Globus pallidus (tissue), 1 donor: ENCODE results near the gene ZNF557.
A peak's percentile ranks its signal among the peaks of the same experiment; 100 is the strongest.
"Not testable (repeated sequence)": the region's sequence is repeated elsewhere in the genome, so short reads cannot be mapped to it uniquely, and the experiment has no call there.

Experiments
- DNase-seq: peaks from one replicate; pipeline ENCODE4 v3.0.0-alpha.2; 2015; ENCODE audit warnings: low spot score

ZNF557 gene

GRCh38 chr19:7069042-7069903 is at the start of gene ZNF557:
ZNF557 (plus strand) TSS chr19:7069703; CDS start chr19:7075075, 5,372 bp downstream.
- DNase-seq: peak; percentile 98

GRCh38 chr19:7021331-7021730 is 48.2 kb upstream of the ZNF557 start, which contains the start of gene MBD3L2B:
MBD3L2B (minus strand) TSS chr19:7021431; CDS start chr19:7021397, 34 bp downstream.
- not testable (repeated sequence) for DNase-seq

GRCh38 chr19:7028790-7029189 is 40.7 kb upstream of the ZNF557 start:
- not testable (repeated sequence) for DNase-seq

GRCh38 chr19:7030278-7030677 is 39.2 kb upstream of the ZNF557 start, which contains the start of gene MBD3L5:
MBD3L5 (plus strand) TSS chr19:7030578; CDS start chr19:7030612, 34 bp downstream.
- not testable (repeated sequence) for DNase-seq

- DNase-seq: not testable (repeated sequence)
These were observed 29.4 kb upstream of the ZNF557 start, which contains the start of gene MBD3L4 for GRCh38 chr19:7040079-7040478. MBD3L4 (minus strand) TSS chr19:7040179; CDS start chr19:7040144, 35 bp downstream.

GRCh38 chr19:7041563-7041962 is 27.9 kb upstream of the ZNF557 start:
- not testable (repeated sequence) for DNase-seq

GRCh38 chr19:7049021-7049420 is 20.5 kb upstream of the ZNF557 start, which contains the start of gene MBD3L2:
MBD3L2 (plus strand) TSS chr19:7049321; CDS start chr19:7049374, 53 bp downstream.
- not testable (repeated sequence) for DNase-seq

- DNase-seq: not testable (repeated sequence)
These were observed 18.1 kb upstream of the ZNF557 start for GRCh38 chr19:7051421-7051820.

- not testable (repeated sequence) for DNase-seq
These were observed 16.6 kb upstream of the ZNF557 start for GRCh38 chr19:7052896-7053295.

- not testable (repeated sequence) for DNase-seq
These were observed 14.7 kb upstream of the ZNF557 start for GRCh38 chr19:7054635-7055368.

GRCh38 chr19:7055679-7056078 is 13.8 kb upstream of the ZNF557 start:
- not testable (repeated sequence) for DNase-seq

- not testable (repeated sequence) for DNase-seq
These were observed 13.1 kb upstream of the ZNF557 start for GRCh38 chr19:7056371-7056770.

GRCh38 chr19:7058576-7058975 is 10.9 kb upstream of the ZNF557 start, which contains the start of gene MBD3L3:
MBD3L3 (minus strand) TSS chr19:7058676; CDS start chr19:7058605, 71 bp downstream.
- not testable (repeated sequence) for DNase-seq

GRCh38 chr19:7059977-7060376 is 9.5 kb upstream of the ZNF557 start:
- DNase-seq: not testable (repeated sequence)

- DNase-seq: no peak
These were observed 6.2 kb upstream of the ZNF557 start for GRCh38 chr19:7063339-7063738.

GRCh38 chr19:7063764-7064418 is 5.6 kb upstream of the ZNF557 start:
- no peak for DNase-seq

GRCh38 chr19:7067122-7067521 is 2.4 kb upstream of the ZNF557 start:
- DNase-seq: not testable (repeated sequence)

- no peak for DNase-seq
These were observed 1.8 kb upstream of the ZNF557 start for GRCh38 chr19:7067716-7068115.

- DNase-seq: no peak
These were observed 904 bp upstream of the ZNF557 start for GRCh38 chr19:7068599-7068998.

GRCh38 chr19:7069904-7070226 is 362 bp downstream of the ZNF557 start:
- DNase-seq: no peak

- DNase-seq: no peak
These were observed 3.0 kb downstream of the ZNF557 start for GRCh38 chr19:7072541-7072940.
